ENCODE data around the gene SLC39A5. TPM values are rescaled to one million over a fixed set of nuclear protein-coding genes. Genes with fewer than 3 reads are reported as not detected.
"Not testable (repeated sequence)": the region's sequence is repeated elsewhere in the genome, so short reads cannot be mapped to it uniquely, and the experiment has no call there.

SLC39A5 gene
- total RNA-seq, 1 experiment from 2014 or later = not detected

- intact Hi-C loops (cut with micrococcal nuclease) = no loop called here
- Mint-ChIP-seq H3K36me3 (ENCODE audit: insufficient read depth, unreplicated experiment) (peaks cover 8% of the 10 kb centered on the region), H3K27me3 (ENCODE audit: insufficient read depth, unreplicated experiment) (no peaks in the 10 kb centered on the region), H3K4me3 (ENCODE audit: unreplicated experiment) (no peak overlapping the region), H3K9me3 (ENCODE audit: unreplicated experiment) (no peaks in the 10 kb centered on the region), H3K4me1 (ENCODE audit: insufficient read depth, unreplicated experiment) (peaks cover 28% of the 10 kb centered on the region), H3K27ac (ENCODE audit: low read depth, unreplicated experiment) (no peak overlapping the region)
- DNase-seq (ENCODE audit: unreplicated experiment) = no peak
- CTCF ChIA-PET = interaction anchor here (1.7 kb wide), 1 partner anchor 30 kb away, joined by 4 read pairs; no protein-coding TSS in a partner anchor
- TF ChIP-seq CTCF (IDR thresholded peaks at IDR 0.05; ENCODE audit: unreplicated experiment) = no peak
- no TSS peak for BruUV-seq (replicated peaks)
- POLR2A ChIA-PET = interaction anchor here (0.6 to 3.1 kb wide), 7 partner anchors 30 to 133 kb away, joined by 3 to 15 read pairs (median 11); partner anchors contain the start of genes CNPY2, ESYT1 and RNF41
These were observed 31.1 kb downstream of the SLC39A5 start for GRCh38 chr12:56260921-56261320.

- Mint-ChIP-seq H3K27me3 (ENCODE audit: insufficient read depth, unreplicated experiment) (no peaks in the 10 kb centered on the region), H3K4me1 (ENCODE audit: insufficient read depth, unreplicated experiment) (peaks cover 27% of the 10 kb centered on the region), H3K27ac (ENCODE audit: low read depth, unreplicated experiment) (peak overlapping the region; percentile 54), H3K4me3 (ENCODE audit: unreplicated experiment) (no peak overlapping the region), H3K36me3 (ENCODE audit: insufficient read depth, unreplicated experiment) (peaks cover under 1% of the 10 kb centered on the region), H3K9me3 (ENCODE audit: unreplicated experiment) (no peaks in the 10 kb centered on the region)
- ChIA-PET POLR2A (interaction anchor here (0.7 to 3.0 kb wide), 8 partner anchors 10 to 73 kb away, joined by 3 to 15 read pairs (median 4); partner anchors contain the start of genes RNF41 and SMARCC2), CTCF (interaction anchor here (1.7 kb wide), 1 partner anchor 29 kb away, joined by 4 read pairs; no protein-coding TSS in a partner anchor)
- TSS peak; percentile 59 for BruUV-seq (replicated peaks)
- intact Hi-C loops (cut with micrococcal nuclease) = no loop called here
- DNase-seq (ENCODE audit: unreplicated experiment) = peak; percentile 64
- TF ChIP-seq CTCF (IDR thresholded peaks at IDR 0.05; ENCODE audit: unreplicated experiment) = no peak
These were observed 31.8 kb downstream of the SLC39A5 start for GRCh38 chr12:56261503-56262232.

- DNase-seq (ENCODE audit: unreplicated experiment); intact Hi-C loops (cut with micrococcal nuclease); H3K27me3 Mint-ChIP-seq (ENCODE audit: insufficient read depth, unreplicated experiment); BruUV-seq (replicated peaks); H3K9me3 Mint-ChIP-seq (ENCODE audit: unreplicated experiment); H3K27ac Mint-ChIP-seq (ENCODE audit: low read depth, unreplicated experiment); H3K4me3 Mint-ChIP-seq (ENCODE audit: unreplicated experiment); H3K36me3 Mint-ChIP-seq (ENCODE audit: insufficient read depth, unreplicated experiment): not testable (repeated sequence)
- ChIA-PET CTCF (interaction anchor here (0.7 to 0.9 kb wide), 4 partner anchors 35 to 1624 kb away, joined by 3 read pairs; partner anchors contain the start of gene RPL41), POLR2A (interaction anchor here (0.9 to 3.0 kb wide), 4 partner anchors 36 to 135 kb away, joined by 4 to 11 read pairs (median 6); partner anchors contain the start of genes CNPY2, ESYT1 and RNF41)
- H3K4me1 Mint-ChIP-seq (ENCODE audit: insufficient read depth, unreplicated experiment) = peaks cover 28% of the 10 kb centered on the region
These were observed 33.1 kb downstream of the SLC39A5 start for GRCh38 chr12:56262955-56263354.

GRCh38 chr12:56266068-56266692 lies 36.3 kb downstream of the SLC39A5 start:
- ChIA-PET POLR2A (interaction anchor here (0.6 to 2.2 kb wide), 17 partner anchors 8 to 411 kb away, joined by 3 to 10 read pairs (median 4); partner anchors contain the start of genes ANKRD52, CNPY2, ESYT1 and PAN2), CTCF (interaction anchor here (0.5 to 1.8 kb wide), 12 partner anchors 8 to 267 kb away, joined by 3 to 12 read pairs (median 4); partner anchors contain the start of genes ANKRD52 and IL23A)
- H3K4me1 Mint-ChIP-seq (ENCODE audit: insufficient read depth, unreplicated experiment) = peaks cover 16% of the 10 kb centered on the region
- not testable (repeated sequence) for BruUV-seq (replicated peaks); DNase-seq (ENCODE audit: unreplicated experiment); H3K27me3 Mint-ChIP-seq (ENCODE audit: insufficient read depth, unreplicated experiment); H3K9me3 Mint-ChIP-seq (ENCODE audit: unreplicated experiment)
- intact Hi-C loops (cut with micrococcal nuclease) = loop anchor here (1.0 kb wide), 1 partner anchor 198 kb away; no protein-coding TSS in a partner anchor
- H3K27ac Mint-ChIP-seq (ENCODE audit: low read depth, unreplicated experiment) = peak overlapping the region; percentile 51
- peaks cover 13% of the 10 kb centered on the region for H3K36me3 Mint-ChIP-seq (ENCODE audit: insufficient read depth, unreplicated experiment)
- peak overlapping the region; percentile 89 for H3K4me3 Mint-ChIP-seq (ENCODE audit: unreplicated experiment)

All from MCF 10A (cell line).